RKO (cell line): ENCODE measurements around the gene UNC5C.

Experiments used
- DNase-seq: peaks from one replicate; pipeline ENCODE4 v3.0.0-alpha.2; 2016; ENCODE audit warnings: low spot score

The UNC5C gene

DNA sequence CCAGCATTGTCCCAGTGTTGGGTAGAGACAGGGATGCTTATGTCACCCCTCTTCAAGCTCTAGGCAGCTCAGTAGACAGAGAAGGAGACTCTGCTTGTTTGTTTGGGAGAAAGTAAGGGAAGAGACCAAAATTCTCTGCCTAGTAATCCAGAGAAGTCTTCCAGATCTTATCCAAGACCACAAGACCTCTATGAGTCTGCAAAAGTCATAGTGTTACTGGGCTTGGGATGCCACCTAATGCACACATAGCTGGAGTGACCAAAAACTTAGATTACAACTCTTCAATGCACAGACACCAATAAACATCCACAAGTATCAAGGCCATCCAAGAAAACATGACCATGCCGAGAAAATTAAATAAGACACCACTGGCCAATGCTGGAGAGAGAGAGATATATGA is 205.5 kb downstream of the UNC5C start:
- no peak for DNase-seq

GRCh38 chr4:95340191-95340590 is 208.6 kb downstream of the UNC5C start:
- DNase-seq = no peak

DNA sequence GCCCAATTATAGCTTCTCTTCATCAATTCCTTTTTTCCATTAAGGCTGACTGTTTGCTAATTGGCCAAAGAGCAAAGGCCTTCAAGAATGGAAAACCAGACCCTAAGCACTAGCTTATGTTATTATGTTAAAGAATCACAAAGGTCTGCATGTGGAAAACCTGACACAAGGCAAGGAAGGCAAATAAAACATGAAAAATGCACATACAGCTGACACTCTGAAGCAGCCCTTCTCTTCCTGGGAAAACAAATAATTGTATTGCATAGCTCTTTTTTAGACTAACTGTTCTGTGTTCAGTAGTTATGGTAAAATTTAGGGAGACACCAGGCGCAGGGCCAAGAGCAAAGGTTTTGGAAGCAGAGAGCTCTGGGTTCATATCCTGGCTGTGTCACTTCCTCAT is 223.1 kb downstream of the UNC5C start:
- DNase-seq = no peak

- no peak for DNase-seq
Measured at GRCh38 chr4:95319169-95319568, 229.6 kb downstream of the UNC5C start.

DNA sequence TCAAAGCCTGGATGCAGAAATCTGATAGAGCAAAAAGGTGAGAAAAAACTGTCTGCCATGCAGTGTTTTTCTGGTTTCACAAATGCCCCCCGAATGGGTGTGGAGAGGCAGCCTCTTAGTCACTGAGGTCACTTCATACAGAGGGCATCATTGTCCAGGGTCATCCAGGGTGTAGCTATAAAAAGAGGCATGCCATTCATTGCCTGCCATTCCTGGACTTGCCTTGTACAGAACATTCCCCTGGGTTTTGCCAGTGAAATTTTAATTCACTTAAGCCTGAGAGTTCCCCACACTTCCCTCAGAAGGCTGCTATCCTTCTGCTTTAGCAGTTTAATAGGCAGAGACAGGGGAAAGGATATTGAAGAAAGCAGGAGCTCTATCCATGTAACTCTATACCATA is 230.3 kb downstream of the UNC5C start:
- no peak for DNase-seq

GRCh38 chr4:95318044-95318443 is 230.7 kb downstream of the UNC5C start:
- DNase-seq = no peak

- no peak for DNase-seq
Measured at GRCh38 chr4:95317085-95317793, 231.5 kb downstream of the UNC5C start.

DNA sequence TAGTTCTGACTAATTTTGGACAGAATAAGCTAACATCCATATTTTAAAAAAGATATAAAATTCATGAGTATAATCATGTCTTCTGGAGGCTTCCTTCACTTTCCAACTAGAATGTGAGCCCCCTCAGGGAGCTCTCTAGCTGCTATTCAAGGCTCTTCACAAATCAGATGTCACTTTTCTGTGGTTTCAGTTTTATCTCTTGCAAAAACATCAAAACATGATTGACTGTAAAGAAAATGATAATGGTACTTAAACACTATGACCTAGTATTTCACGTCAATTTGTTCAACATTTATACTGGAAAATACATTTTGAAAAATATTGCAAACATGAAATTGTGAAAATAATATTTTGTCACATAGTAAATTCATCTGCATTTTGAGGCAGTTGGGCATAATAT is 234.2 kb downstream of the UNC5C start:
- no peak for DNase-seq

DNA sequence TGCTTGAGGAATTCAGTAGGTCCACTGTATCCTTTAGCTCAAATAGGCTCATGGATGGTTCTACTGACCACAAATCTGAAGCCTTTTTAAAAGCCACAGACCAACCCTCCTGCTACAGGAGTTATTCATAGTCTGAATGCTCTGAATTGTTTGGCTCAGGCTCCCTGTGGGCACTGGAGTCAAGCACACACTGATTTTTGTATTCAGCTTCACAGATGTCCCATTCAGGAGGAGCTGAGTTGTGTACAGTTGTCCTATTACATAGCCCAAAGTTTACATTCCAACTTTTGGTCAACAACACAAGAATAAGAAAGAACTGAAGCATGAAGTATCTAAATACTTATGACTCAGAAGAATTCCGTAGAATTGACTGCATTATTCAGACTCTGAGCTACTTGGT is 243.9 kb downstream of the UNC5C start:
- no peak for DNase-seq

DNA sequence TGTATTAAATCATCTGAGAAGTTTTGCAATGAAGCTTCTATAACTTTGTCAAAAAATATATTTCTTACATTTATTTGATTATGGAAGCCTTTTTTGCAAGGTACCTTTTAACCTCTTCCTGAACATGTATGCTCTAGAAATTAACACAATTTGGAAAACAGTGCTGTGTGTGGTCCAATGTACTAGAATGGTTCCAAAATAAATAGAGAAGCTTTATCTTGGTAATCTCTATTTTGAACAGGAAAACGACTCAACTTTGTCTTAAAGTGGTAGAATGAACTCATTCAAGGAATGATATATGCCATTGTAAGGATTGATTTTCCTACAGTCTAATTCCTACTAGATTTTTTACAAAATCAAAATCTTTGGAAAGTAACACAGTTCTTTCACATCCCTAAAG is 248.5 kb downstream of the UNC5C start:
- DNase-seq = no peak

- no peak for DNase-seq
Measured at GRCh38 chr4:95296052-95296451, 252.7 kb downstream of the UNC5C start.

DNA sequence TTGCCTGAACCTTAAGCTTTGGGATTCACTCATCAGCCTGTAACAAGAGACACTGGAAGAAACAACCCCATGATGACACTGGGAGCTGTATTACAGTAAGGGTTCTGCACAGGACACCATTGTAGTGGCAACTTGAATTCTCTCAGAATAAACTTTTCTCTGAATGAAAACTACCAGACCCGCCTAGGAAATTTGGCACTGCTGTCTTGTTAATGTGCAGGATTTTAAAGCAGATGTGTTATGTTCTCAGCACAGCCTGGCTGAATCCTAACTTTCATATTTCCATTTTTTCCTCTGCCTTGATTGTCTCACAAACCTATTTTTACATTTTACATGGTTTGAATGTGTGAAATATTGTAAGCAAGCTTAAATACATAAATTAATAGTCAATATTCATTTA is 253.6 kb downstream of the UNC5C start:
- DNase-seq = no peak

- DNase-seq = no peak
Measured at GRCh38 chr4:95294321-95294720, 254.5 kb downstream of the UNC5C start.

GRCh38 chr4:95293014-95293413 is 255.8 kb downstream of the UNC5C start:
- DNase-seq = no peak

DNA sequence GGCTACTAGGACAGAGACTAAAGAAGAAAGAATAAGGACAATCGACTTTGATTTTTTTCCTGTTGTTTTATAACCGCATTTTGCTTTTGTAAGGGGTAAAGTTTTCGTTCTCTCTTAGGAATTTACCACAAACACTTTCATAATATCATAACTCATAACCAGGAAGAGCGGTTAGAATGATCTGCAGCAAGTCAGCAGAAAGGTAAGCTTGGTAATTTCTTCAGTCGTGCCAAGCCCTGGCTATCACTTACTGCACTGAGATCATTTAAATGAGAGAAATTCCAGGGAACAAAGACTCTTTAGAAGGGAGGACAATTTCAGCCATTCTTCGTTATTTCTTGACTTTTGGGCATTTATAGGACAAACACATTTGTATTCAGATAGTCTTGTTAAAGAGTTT is 258.1 kb downstream of the UNC5C start:
- no peak for DNase-seq

DNA sequence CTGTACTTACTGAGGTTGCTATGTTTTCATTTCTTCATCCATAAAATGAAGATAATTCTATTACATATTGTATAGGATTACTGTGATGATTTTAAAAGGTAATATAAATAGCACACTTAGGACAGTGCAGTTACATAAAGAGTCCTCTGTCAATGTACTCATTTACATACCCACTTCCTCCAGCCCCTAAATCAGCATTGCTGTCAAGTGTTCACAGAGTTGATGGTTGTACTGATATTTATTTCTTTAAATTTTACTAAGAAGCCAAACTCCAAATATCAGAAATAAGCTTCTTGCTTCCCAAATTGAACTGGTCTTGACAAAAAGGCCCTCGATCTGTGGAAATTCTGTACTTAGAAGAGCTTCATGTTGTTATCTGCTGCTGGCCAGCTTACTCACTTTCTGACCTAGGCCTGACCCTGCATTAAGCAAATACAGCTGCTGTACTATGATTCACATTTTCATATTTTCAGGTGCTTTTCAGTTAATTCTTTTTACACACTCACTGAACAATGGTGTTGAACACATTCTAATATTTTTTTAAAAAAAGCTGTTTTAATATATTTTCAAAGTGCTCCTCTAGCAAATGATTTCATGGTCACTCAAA is 259.6 kb downstream of the UNC5C start:
- peak; percentile 21 for DNase-seq

DNA sequence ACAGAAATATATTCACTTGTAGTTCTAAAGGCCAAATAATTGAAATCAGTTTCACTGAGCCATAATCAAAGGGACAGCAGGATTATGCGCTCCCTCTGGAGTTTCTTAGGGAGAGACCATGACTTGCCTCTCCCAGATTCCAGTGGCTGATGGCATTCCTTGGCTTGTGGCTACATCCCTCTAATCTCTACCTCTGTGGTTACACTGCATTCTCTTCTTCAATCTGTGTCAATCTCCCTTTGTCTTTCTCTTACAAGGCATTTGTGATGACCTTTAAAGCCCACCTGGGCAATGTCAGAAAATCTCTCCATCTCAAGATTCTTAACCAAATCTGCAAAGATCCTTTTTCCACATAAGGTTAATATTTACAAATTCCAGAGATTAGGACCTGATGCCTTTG is 260.2 kb downstream of the UNC5C start:
- DNase-seq = no peak

GRCh38 chr4:95285797-95286196 is 263.0 kb downstream of the UNC5C start:
- no peak for DNase-seq

- no peak for DNase-seq
Measured at GRCh38 chr4:95284655-95285054, 264.1 kb downstream of the UNC5C start.

- no peak for DNase-seq
Measured at GRCh38 chr4:95283320-95283719, 265.5 kb downstream of the UNC5C start.

DNA sequence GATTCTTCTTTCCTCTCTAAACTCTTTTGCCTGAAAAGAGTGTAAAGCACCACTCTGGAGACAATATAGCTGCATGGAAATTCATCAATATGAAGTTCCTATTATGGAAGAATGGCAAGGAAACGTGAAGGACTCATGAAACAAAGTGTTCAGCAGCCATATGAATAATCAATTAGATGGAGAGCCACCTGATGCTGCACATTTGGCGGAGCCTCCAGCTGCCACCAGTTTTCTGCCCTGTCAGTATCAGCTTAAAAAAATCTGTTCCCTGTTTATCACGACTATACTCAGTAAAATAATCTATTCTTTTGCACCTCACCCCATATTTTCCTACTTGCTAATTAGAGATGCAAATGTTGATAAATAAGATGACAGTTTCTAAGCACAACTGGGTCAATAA is 276.0 kb downstream of the UNC5C start:
- DNase-seq = no peak

GRCh38 chr4:95272036-95272435 is 276.7 kb downstream of the UNC5C start:
- DNase-seq = no peak

GRCh38 chr4:95268819-95269565 is 279.8 kb downstream of the UNC5C start:
- DNase-seq = no peak
